T-cell (primary cell): ENCODE data around the gene RGS7. TPM values are rescaled to one million over a fixed set of nuclear protein-coding genes. Genes with fewer than 3 reads are reported as not detected.

Experiments
- ATAC-seq, 4 experiments: fragments of 200-7000 bp in 3 of 4; fragments of 150-1000 bp in 1 of 4; cut with Tn5 transposase; replicated peaks in 1 of 4; 1 replicate in 3 of 4; 2 replicates in 1 of 4; pipeline ENCODE4 v1.10.0; 2021; ENCODE audit warnings: moderate library complexity in 3 of 4, mild to moderate bottlenecking in 2 of 4, moderate number of reproducible peaks in 1 of 4
- CTCF ChIA-PET, 2 donors: fragments of 300-600 bp; sonication (Branson Sonifier 250); formaldehyde crosslinking; loops; one replicate each; lab custom pipeline; 2022; ENCODE audit warnings: antibody characterized with exemption in 2 of 2; lab: Charles Lee
- POLR2A ChIA-PET, 2 donors: fragments of 300-600 bp; sonication (Branson Sonifier 250); formaldehyde crosslinking; loops; one replicate each; lab custom pipeline; 2022; ENCODE audit warnings: antibody characterized with exemption in 2 of 2; lab: Charles Lee
- DNase-seq, 35 experiments: peaks; one replicate each; pipeline versions ENCODE4 v3.0.0 to v3.0.0-alpha.2; 2013 to 2023
- H3K27ac ChIP-seq: one replicate; pipeline ENCODE4 v1.5.1; 2013; ENCODE audit warnings: low read length
- H3K27me3 ChIP-seq, 2 experiments: replicated peaks in 1 of 2; 1 replicate in 1 of 2; 2 replicates in 1 of 2; pipeline versions ENCODE4 v1.6.1 to v1.7.0; 2013; ENCODE audit warnings: low read length in 1 of 2, mixed read lengths in 1 of 2; ENCODE audit not compliant: control insufficient read depth in 2 of 2, insufficient read depth in 2 of 2; ENCODE audit errors: extremely low read depth in 1 of 2
- H3K36me3 ChIP-seq, 2 donors: 1 replicate in 1 of 2; 2 replicates in 1 of 2; pipeline versions ENCODE4 v1.6.1 to v1.7.0; 2013; ENCODE audit warnings: low read length in 1 of 2; ENCODE audit not compliant: control insufficient read depth in 2 of 2, insufficient read depth in 1 of 2; ENCODE audit errors: extremely low read depth in 1 of 2
- H3K4me1 ChIP-seq, 2 experiments: 1 replicate in 1 of 2; 2 replicates in 1 of 2; pipeline versions ENCODE4 v1.6.1 to v1.7.0; 2013; ENCODE audit warnings: low read length in 2 of 2, mixed read lengths in 1 of 2; ENCODE audit not compliant: insufficient read depth in 2 of 2, control insufficient read depth in 1 of 2; ENCODE audit errors: extremely low read depth in 1 of 2
- H3K4me3 ChIP-seq, 2 donors: 1 replicate in 1 of 2; 2 replicates in 1 of 2; pipeline versions ENCODE4 v1.5.1 to v1.7.0; 2013; ENCODE audit warnings: mild to moderate bottlenecking in 2 of 2, low read length in 1 of 2, moderate library complexity in 1 of 2; ENCODE audit not compliant: control insufficient read depth in 1 of 2; ENCODE audit errors: extremely low read depth in 1 of 2
- H3K9me3 ChIP-seq: 2 replicates; pipeline ENCODE4 v1.7.0; 2013
- H3K27ac Mint-ChIP-seq, 2 donors: one replicate each; pipeline ENCODE4 v1.8.0; 2020 to 2021; ENCODE audit warnings: mild to moderate bottlenecking in 2 of 2, mixed read lengths in 2 of 2
- H3K27me3 Mint-ChIP-seq, 2 donors: one replicate each; pipeline ENCODE4 v1.8.0; 2021 to 2022; ENCODE audit warnings: mixed read lengths in 2 of 2
- H3K36me3 Mint-ChIP-seq: one replicate; pipeline ENCODE4 v1.8.0; 2021; ENCODE audit warnings: mixed read lengths
- H3K4me1 Mint-ChIP-seq, 3 donors: one replicate each; pipeline ENCODE4 v1.8.0; 2020 to 2022; ENCODE audit warnings: mixed read lengths in 3 of 3, mild to moderate bottlenecking in 1 of 3
- H3K4me3 Mint-ChIP-seq, 3 donors: one replicate each; pipeline ENCODE4 v1.8.0; 2020 to 2022; ENCODE audit warnings: mild to moderate bottlenecking in 3 of 3, mixed read lengths in 3 of 3, moderate library complexity in 3 of 3
- H3K9me3 Mint-ChIP-seq, 3 donors: one replicate each; pipeline ENCODE4 v1.8.0; 2020 to 2022; ENCODE audit warnings: mixed read lengths in 3 of 3
- WGBS: methylation state at CpG from one replicate; pipeline ENCODE4 v1.1.5; 2013; ENCODE audit warnings: missing lambda C conversion rate; ENCODE audit not compliant: insufficient coverage; 5-methylcytosine and 5-hydroxymethylcytosine counted together
- total RNA-seq, 35 experiments: library from RNA in 6 of 35; stranded (reverse) in 6 of 35; fragments of 120-200 nt in 1 of 35; gene quantifications; one replicate each; pipeline versions ENCODE4 v1.2.1 to v1.2.4 and lab custom pipeline; 2013 to 2026

Gene RGS7
- total RNA-seq, 5 donors from 2014 or later (not counting 1 experiment from before 2014, with no cell fraction given) = not detected

- H3K9me3 ChIP-seq = no peaks in the 10 kb centered on the region
- H3K9me3 Mint-ChIP-seq = peaks cover 0 to 5% (median 0%) of the 10 kb centered on the region in 3 donors
- no peak overlapping the region for H3K4me3 ChIP-seq
- no peaks in the 10 kb centered on the region for H3K36me3 ChIP-seq
- no peaks in the 10 kb centered on the region for H3K27me3 ChIP-seq
- H3K36me3 Mint-ChIP-seq = no peaks in the 10 kb centered on the region
- 20% methylated on average over 1 of the region's 2 CpGs for WGBS
- no peak overlapping the region for H3K4me3 Mint-ChIP-seq
- no peak for DNase-seq
- no peaks in the 10 kb centered on the region for H3K4me1 ChIP-seq
- no peaks in the 10 kb centered on the region for H3K27me3 Mint-ChIP-seq
- ATAC-seq = no peak
- ChIA-PET CTCF (no interaction called here), POLR2A (no interaction called here)
- no peak overlapping the region for H3K27ac ChIP-seq
- no peak overlapping the region for H3K27ac Mint-ChIP-seq
- no peaks in the 10 kb centered on the region for H3K4me1 Mint-ChIP-seq
These were observed 580.8 kb downstream of the RGS7 start for GRCh38 chr1:240776237-240776636.

GRCh38 chr1:240772131-240772530 is 584.9 kb downstream of the RGS7 start:
- no peak overlapping the region for H3K4me3 ChIP-seq
- POLR2A ChIA-PET = no interaction called here
- Mint-ChIP-seq H3K27ac (no peak overlapping the region), H3K9me3 (peaks cover 0 to 5% (median 0%) of the 10 kb centered on the region in 3 donors), H3K4me1 (no peaks in the 10 kb centered on the region), H3K4me3 (no peak overlapping the region), H3K27me3 (no peaks in the 10 kb centered on the region), H3K36me3 (no peaks in the 10 kb centered on the region)
- no peaks in the 10 kb centered on the region for H3K9me3 ChIP-seq
- no peaks in the 10 kb centered on the region for H3K4me1 ChIP-seq
- no peak for DNase-seq
- 100% methylated on average over 1 of the region's 3 CpGs for WGBS
- no peak for ATAC-seq
- H3K27ac ChIP-seq = no peak overlapping the region
- CTCF ChIA-PET = no interaction called here
- H3K36me3 ChIP-seq = no peaks in the 10 kb centered on the region
- H3K27me3 ChIP-seq = no peaks in the 10 kb centered on the region

- H3K4me1 Mint-ChIP-seq = no peaks in the 10 kb centered on the region
- Histone ChIP-seq H3K9me3 (no peaks in the 10 kb centered on the region), H3K27ac (no peak overlapping the region), H3K4me3 (no peak overlapping the region), H3K36me3 (no peaks in the 10 kb centered on the region), H3K4me1 (no peaks in the 10 kb centered on the region), H3K27me3 (no peaks in the 10 kb centered on the region)
- CTCF ChIA-PET = no interaction called here
- ATAC-seq = no peak
- DNase-seq = no peak
- H3K27me3 Mint-ChIP-seq = no peaks in the 10 kb centered on the region
- H3K27ac Mint-ChIP-seq = no peak overlapping the region
- POLR2A ChIA-PET = no interaction called here
- H3K9me3 Mint-ChIP-seq = peaks cover 0 to 5% (median 0%) of the 10 kb centered on the region in 3 donors
- no peaks in the 10 kb centered on the region for H3K36me3 Mint-ChIP-seq
- no peak overlapping the region for H3K4me3 Mint-ChIP-seq
- 88% methylated on average over 13 of the region's 16 CpGs for WGBS
These were observed 585.6 kb downstream of the RGS7 start for GRCh38 chr1:240771450-240771849.

GRCh38 chr1:240768979-240769378 is 588.0 kb downstream of the RGS7 start:
- H3K27ac Mint-ChIP-seq = no peak overlapping the region
- peaks cover 0 to 7% (median 0%) of the 10 kb centered on the region in 3 donors for H3K9me3 Mint-ChIP-seq
- ATAC-seq (no peak), DNase-seq (no peak)
- no peaks in the 10 kb centered on the region for H3K9me3 ChIP-seq
- no peaks in the 10 kb centered on the region for H3K36me3 Mint-ChIP-seq
- H3K4me3 Mint-ChIP-seq = no peak overlapping the region
- H3K4me1 Mint-ChIP-seq = no peaks in the 10 kb centered on the region
- H3K27me3 Mint-ChIP-seq = no peaks in the 10 kb centered on the region
- no peak overlapping the region for H3K27ac ChIP-seq
- 75% methylated on average over 1 of the region's 4 CpGs for WGBS
- POLR2A ChIA-PET = no interaction called here
- CTCF ChIA-PET = no interaction called here
- no peak overlapping the region for H3K4me3 ChIP-seq
- H3K36me3 ChIP-seq = no peaks in the 10 kb centered on the region
- H3K4me1 ChIP-seq = no peaks in the 10 kb centered on the region
- no peaks in the 10 kb centered on the region for H3K27me3 ChIP-seq

GRCh38 chr1:240766831-240767230 is 590.2 kb downstream of the RGS7 start:
- no peak for DNase-seq
- no peak for ATAC-seq
- H3K4me3 Mint-ChIP-seq = no peak overlapping the region
- no peaks in the 10 kb centered on the region for H3K4me1 ChIP-seq
- H3K27me3 ChIP-seq = no peaks in the 10 kb centered on the region
- ChIA-PET POLR2A (no interaction called here), CTCF (no interaction called here)
- H3K9me3 ChIP-seq = no peaks in the 10 kb centered on the region
- H3K36me3 Mint-ChIP-seq = no peaks in the 10 kb centered on the region
- H3K4me3 ChIP-seq = no peak overlapping the region
- H3K27ac ChIP-seq = no peak overlapping the region
- H3K4me1 Mint-ChIP-seq = no peaks in the 10 kb centered on the region
- H3K36me3 ChIP-seq = no peaks in the 10 kb centered on the region
- H3K27ac Mint-ChIP-seq = no peak overlapping the region
- H3K9me3 Mint-ChIP-seq = peaks cover 0 to 7% (median 0%) of the 10 kb centered on the region in 3 donors
- no peaks in the 10 kb centered on the region for H3K27me3 Mint-ChIP-seq

- CTCF ChIA-PET = no interaction called here
- no peak overlapping the region for H3K4me3 Mint-ChIP-seq
These were observed 591.2 kb downstream of the RGS7 start for GRCh38 chr1:240765732-240766363.

More at GRCh38 chr1:240765732-240766363, 591.2 kb downstream of the RGS7 start:
- no CpG with 5 or more reads among the region's 5 CpGs for WGBS
- ATAC-seq = no peak
- H3K27ac Mint-ChIP-seq = no peak overlapping the region
- POLR2A ChIA-PET = no interaction called here
- no peaks in the 10 kb centered on the region for H3K36me3 Mint-ChIP-seq
- no peaks in the 10 kb centered on the region for H3K36me3 ChIP-seq
- H3K27me3 Mint-ChIP-seq = no peaks in the 10 kb centered on the region
- H3K4me1 ChIP-seq = no peaks in the 10 kb centered on the region
- H3K4me1 Mint-ChIP-seq = no peaks in the 10 kb centered on the region
- no peaks in the 10 kb centered on the region for H3K27me3 ChIP-seq
- no peak for DNase-seq
- H3K9me3 ChIP-seq = no peaks in the 10 kb centered on the region
- H3K9me3 Mint-ChIP-seq = peaks cover 0 to 7% (median 0%) of the 10 kb centered on the region in 3 donors
- H3K4me3 ChIP-seq = no peak overlapping the region
- no peak overlapping the region for H3K27ac ChIP-seq
